Measurements from ENCODE around the gene PID1.

PID1 gene

DNA sequence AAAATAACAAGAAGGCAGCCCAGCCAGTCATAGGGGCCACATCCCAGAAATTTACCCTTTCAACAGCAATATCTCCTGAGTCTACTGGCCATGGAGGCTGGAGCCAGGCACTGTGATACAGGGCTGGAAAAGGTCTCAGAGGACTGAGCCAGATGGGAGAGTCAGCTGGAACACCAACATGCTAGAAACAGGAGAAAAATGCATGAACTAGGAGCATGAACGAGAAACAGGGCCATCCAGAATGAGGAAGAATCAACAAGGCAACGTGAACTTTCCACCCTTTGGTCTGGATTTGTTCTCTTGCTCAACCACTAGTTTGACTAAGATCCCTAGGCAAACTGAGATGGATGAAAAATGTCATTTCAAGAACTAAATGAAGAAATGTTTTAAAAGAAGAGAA lies 13.1 kb downstream of the PID1 start:
- no peak for DNase-seq

DNA sequence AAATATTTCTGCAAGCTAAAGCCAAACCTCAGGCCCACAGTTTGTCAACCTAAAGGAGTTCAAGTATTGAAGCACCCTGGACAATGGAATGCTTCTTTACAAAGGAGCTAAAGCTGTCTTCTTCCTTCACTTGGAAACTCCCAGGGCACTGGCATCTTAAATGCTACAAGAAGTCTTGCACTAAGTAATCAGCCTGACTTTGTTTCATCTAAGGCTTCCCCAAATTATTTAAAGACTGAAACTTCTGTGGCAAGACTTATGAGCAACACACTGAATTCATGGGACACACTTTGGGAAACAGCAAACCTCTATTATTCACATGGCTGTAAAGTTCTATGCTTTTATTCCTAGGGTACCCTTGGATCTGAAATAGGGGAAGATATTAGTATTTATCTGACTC lies 14.7 kb downstream of the PID1 start:
- no peak for DNase-seq

DNA sequence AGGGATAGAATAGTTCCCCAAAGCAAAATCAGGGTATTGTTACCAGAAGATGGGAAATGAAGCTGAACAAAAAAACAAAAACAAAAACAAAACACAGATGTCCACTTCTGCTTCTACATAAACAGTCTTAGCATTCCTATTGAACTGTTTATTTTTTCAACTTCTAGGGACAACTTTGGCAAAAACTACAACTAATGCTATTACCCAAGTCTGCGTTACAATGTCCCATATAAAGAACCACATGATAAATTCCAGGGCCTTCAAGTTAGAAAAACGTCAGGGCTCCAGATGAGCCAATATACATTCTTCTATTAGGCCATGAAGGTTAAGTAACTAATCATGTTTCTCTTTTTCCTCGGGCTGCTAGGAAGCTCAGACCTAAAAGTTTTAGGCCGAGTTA lies 16.9 kb downstream of the PID1 start:
- DNase-seq: no peak

DNA sequence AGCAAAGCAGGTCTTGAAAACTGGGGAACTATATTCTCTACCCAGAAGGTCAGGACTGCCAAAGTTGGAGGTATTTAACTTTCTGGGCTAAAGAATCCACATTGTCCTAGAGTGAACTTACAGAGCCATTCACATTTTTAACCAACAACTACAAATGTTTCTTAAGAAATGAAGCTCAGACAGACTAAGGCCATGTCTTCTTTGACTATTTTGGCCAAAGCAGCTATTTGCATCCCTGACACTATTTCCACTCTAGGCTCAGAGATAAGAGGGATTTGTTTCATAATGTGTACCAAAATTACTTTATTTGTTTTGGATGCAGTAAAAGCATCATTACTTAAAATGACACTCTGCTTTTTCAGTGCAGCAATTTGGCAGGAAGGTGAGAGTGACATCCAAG lies 18.1 kb downstream of the PID1 start:
- DNase-seq: no peak

DNA sequence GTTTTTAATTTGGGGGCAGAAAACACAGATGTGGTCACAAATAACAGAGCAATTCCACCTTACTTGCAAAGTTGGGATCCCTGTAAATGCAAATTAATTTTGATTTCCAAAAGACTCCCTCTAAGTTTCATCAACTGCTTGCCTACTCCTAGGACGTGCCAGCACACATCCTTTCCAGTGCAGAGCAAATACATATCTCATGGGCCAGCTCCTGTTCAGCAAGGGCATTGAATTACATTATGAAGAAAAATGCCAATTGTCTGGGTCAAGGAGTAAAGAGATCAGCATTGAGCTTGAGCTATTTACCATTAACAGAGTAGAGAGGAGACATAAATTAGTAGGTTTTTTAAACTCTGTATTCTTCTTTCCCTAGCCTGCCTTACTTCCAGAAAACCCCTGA lies 18.8 kb downstream of the PID1 start:
- DNase-seq: no peak

DNA sequence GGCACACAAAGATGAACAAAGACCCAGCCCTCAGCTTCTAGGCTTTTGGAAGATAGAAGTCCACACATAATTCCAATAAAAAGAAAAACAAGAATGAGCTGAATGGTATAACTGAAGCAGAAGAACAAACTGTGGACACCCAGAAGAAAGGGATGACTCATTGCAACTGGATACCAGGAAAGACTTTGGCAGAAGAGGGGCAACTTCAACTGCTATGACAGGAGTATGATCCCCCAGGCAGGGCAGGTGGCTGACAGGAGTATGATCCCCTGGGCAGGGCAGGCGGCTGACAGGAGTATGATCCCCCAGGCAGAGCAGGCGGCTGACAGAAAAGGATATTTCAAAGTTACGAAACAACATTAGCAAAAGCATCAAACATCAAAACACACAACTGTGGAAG lies 21.6 kb downstream of the PID1 start:
- DNase-seq: no peak

DNA sequence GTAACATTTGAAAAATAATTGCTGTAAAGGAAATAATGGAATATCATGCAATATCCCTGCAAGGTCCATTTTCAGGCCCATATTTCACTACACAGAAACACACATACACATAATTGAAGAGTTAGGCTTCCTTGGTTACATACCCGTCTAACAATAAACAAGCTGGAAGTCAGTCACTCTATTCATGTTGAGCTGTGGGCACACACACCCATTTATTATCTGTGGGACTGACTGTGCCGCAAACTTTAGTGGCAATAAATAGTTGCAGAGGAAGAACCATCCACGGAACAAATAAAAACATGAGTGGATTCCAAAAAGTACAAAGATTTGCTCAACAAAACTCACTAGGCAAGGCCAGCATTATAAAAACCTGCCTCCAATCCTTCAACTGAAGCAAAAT lies 24.8 kb downstream of the PID1 start:
- no peak for DNase-seq

DNA sequence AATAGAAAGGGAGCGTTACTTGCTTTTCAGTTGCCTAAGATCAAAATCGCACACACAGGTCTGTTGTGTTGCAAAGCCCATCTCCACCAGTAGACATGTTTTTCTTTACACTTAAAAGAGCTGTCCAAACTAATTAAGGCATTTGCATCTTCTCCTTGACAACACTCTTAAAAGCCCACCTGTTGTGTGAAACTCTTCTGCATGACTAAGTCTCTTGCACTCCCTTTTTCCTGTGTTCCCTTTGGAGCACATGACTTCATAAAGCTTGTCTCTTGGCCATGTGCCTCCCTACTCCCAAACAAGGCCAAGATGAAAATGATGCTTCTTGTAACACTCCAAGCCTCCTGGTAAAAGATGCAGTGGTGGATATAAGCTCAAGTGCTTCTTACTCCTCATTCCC lies 26.1 kb downstream of the PID1 start:
- no peak for DNase-seq

DNA sequence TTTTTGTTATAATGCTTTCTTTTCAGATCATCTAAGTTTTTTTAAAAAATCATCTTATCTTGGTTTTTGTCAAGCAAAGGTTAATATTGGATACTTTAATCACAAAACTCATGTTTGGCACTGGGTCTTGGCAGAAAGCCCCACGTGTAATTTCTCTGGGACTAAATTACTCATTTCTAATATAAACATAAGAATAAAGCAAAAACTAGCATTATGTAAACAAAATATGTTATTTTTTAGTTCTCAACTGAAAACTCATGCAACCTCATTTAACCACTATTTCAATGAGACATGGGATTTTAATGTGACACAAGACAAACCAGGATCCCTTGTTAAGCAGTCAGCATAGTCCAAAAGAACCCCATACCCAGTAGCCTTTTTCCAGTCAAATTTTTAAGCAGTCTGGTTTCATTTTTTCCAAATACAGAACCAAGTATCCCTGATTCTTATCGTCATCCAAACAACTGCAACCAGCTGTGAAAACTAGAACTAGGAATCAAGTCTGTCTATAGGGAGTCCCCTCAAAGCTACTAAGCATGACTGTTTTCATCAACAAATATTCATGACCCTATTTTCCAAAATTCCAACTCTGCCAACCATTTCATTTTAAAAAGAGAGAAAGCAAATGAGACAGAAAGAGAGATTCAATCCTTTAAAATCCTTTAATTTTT lies 27.1 kb downstream of the PID1 start:
- DNase-seq: no peak

DNA sequence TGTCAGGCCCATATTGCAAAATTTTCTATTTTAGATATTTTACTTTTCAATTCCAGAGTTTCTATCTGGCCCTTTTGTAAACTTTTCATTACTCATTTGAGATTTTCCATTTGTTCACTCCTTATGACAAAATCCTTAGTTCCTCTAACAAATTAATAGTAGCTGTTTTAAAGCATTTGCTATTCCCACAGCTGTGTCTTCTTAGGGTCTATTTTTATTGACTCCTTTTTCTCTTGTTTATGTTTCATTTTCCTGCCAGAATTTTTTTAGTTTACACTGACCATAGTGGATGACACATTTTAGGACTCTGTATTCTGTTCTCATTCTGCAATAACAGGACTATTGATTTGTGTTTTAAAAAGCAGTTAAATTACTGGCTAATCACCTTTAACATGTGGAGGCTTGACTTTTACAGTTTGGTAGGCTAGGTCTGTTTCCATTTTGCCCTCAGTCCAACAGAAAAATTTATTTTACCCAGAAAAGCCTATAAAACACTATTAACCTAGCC lies 30.0 kb downstream of the PID1 start:
- DNase-seq: no peak

DNA sequence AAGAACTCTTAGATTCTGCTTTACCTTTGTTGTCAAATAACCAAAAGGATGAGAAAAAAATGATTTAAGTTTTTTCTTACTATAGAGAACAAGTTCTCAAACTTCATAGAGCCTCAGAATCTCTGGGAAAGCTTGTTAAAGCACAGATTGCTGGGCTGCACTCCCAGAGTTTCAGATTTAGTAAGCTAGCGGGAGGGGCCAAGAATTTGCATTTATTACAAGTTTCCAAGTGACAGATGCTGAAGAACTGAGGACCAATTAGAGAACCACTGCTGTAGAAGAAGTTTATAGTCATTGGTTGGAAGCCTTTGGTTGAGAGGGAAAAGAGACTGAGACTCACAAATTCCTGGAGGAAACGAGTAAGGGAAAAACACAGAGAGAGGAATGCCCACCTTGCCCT lies 32.1 kb downstream of the PID1 start:
- no peak for DNase-seq

DNA sequence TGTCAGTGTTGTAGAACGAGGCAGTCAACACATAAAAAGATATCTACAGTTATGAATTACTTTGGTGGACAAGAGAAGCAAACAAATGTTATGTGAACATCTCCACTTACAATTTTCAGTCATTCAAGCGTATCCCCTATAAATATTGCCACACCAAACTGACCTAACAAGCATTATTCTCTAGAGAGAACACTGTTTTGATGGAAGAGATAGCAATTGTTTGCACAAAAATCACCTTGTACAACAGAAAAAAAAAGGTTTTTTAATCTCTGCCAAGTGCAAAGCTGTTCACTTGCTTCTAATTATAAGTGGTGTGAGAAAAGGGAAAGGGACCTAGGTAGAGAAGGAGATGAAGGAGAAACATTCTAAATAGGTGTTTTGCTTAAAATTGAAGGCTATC lies 33.8 kb downstream of the PID1 start:
- DNase-seq: no peak

DNA sequence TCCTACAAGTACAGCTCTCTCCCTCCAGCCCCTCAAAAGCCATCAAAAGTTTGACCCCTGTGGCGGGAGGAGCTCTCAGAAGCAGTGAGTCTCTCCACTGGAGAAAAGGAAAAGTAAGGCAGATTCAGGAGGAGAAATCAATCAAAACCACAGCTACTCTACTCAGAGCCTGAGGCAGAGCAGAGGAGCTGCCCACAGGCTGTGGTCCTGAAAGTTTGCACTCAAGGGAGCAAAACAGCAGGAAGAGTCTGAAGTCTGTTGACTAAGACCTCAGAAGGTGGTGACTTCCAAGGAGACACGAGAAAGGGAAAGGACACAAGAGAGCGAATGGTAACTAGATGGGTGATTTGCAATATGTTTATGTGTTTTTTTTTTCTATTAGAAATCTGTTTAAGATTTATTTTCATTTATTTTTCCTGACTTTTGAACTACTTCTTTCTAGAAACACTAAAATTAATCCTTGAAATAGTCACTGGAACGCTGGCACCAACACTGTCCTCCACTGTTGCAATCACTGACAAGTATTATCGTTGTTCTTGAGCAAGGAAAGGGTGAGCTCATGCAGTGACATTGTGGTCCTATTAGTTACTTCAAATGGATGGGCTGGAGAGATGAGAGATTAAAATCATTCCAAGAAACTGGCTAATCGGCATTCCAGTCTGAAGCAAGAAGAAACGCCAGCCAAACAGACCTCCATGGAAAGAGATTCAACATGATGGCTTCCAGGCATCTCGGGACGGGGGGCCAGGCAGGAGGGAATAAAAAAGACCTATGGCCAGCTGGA lies 35.8 kb downstream of the PID1 start:
- DNase-seq: no peak

DNA sequence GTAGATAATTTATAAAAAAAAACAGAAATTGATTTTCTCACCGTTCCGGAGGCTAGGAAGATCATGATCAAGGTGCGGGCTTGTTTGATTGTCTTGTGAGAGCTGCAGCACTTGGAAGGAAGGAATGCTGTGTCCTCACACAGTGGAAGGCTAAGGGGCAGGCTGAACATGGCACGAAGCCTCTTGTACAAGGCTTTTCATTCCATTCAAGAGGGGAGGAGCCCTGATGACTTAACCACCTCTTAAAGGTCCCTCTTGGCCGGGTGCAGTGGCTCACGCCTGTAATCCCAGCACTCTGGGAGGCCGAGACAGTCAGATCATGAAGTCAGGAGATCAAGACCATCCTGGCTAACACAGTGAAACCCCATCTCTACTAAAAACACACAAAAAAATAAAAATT lies 39.2 kb downstream of the PID1 start:
- no peak for DNase-seq

DNA sequence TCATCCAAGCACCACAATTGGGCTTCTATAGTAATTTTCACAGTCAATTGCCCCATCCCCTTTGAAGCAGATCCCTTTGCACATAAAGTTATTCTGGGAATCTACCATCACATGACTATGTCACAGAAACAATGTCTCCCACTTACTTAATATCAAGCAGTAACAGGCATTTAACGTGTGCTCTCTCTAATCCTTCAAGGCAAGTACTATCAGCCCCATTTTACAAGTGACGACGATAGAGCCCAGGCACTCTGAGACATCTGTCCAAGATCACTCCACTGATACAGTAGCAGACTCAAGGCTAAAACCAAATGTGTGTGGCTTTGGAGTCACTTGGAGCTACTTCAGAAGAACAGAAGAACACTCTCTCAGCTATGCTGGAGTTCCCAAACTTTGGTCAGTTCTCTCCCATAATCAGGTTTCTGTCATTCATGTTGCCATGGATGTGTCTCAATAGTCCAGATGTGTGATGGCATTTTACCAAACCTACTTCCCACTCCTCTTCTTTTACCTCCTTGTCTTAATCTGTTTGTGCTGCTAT lies 39.7 kb downstream of the PID1 start:
- no peak for DNase-seq

DNA sequence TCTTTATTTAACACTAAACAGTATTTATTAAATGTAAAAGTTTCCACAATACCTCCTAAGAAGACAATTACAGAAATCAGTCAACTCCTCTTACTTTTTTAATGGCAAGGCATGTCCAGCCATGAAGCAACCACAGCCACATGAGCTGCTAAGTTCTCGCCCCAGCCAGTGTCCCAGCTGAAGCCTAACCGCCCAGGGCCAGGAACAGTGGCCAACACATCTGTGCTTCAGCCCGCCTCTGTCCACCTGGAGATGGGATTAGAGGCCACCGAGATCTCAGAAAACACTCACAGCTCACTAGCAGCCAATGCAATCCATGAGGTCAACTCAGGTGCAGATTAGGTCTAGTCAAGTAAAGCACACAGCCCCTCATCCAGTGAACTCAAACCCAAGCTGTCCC lies 40.2 kb downstream of the PID1 start:
- DNase-seq: no peak

DNA sequence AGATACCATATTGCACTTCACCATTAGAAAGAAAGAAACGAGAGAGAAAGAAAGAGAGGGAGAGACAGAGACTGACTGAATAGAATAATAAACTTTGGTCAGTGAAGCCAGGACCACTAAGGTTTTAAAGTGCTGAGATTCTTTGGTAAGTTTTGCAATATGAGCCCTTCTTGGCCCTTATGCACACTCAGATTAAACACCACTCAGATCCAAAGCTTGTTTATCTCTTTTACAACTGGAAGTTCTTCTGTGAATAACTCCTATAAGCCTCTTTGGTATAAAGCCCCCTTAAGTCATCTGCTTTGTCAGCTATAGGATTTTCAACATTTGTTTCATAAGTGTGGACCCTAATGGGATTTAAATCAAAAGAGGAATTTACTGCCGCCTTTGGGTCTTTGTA lies 40.8 kb downstream of the PID1 start:
- DNase-seq: no peak

DNA sequence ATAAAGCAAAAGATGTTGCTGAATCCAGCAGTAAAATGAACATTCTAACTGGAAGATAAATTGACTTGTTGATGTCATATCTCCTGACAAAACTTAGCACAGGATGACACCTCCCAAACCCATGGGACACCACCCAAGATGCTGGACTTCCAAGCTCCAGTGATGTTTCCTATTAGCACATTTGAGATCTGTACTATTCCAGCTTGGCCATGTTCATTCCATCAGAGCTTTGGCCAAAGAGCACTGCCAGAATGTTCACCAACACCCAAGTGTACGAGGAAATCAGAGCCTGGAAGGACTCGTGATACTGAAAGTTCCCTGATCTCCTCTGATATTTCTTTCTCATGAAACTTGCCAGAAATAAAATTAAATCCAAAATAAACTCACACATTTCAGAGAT lies 44.7 kb downstream of the PID1 start:
- DNase-seq: no peak

DNA sequence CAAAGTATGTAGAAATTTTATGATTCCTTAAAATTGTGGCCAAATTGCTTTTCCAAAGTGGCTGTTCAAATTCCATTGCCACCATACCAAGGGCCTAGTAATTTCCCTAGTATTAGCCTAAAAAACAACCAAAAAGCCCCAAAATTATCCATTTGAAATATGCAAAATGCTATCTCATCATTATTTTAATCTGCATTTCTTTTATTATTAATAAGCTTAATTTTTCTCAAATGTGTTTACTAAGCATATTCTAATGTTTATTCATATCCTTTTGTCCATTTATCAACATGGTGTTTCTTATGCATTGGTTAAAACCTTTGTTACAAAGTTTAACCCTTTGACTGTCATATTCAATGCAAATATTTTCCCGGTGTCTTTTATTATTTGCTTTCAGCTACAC lies 48.0 kb downstream of the PID1 start:
- DNase-seq: no peak

DNA sequence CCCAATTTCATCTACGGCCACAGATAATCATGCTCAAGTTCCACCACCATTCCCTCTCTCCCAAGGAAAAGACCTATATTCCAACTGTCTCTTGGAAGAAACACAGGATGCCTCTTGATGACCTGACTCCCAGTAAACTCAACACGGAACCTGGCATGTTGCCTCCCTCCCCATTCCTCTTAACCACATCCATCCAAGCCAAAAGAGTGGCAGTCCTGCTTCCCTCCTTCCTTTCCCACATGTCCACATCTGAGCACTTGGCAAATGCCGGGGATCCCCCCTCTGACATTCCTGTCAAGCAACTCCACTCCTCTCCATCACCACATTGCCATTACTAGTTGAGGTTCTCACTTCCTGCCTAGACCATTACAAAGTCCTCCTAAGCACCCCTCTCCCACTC lies 49.4 kb downstream of the PID1 start:
- DNase-seq: no peak

DNA sequence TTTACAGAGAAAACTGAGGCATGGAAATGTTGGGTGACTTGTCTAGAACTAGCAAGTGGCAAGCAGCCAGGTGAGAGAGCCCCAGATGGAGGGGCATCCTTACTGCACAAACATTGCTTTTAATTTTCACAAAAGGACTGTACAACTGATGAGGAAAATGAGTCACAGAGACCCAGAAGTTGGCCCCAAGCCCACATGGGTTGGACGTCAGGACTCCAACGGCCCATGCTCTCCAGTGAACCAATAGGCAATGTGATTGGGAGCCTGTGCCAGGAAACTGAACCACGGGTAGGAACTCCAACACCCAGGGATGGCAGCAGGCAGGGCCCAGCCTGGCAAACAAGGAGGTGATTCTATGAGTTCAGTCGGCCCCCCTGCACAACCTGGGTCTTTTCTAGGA lies 50.8 kb downstream of the PID1 start:
- DNase-seq: no peak

DNA sequence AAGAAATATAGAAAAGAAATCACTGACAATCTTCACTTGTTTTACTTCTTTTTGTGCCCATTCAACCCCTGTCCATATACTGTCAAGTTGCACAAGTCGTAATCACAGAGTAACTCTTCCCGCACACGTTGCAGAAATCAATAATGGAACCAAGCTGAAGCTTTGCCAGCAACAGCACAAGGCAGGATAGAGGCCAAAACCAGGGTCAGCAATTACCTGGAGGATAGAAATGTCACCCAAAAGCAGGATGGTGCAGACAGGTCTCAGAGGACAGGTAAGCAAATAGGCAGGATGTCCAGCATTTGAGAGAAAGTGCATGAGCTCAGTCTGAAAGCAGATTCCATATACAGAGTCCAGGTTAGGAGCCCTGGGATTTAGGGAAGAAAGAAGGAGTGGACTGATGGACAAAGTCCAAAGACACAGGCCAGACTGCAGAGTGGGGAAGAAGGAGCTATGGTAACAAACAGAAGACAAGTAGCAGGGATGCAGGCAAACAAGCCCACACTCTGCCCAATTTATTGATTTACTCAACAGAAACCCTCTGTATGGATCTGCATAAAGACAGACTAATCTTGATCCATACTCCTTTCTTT lies 52.7 kb downstream of the PID1 start:
- no peak for DNase-seq

DNA sequence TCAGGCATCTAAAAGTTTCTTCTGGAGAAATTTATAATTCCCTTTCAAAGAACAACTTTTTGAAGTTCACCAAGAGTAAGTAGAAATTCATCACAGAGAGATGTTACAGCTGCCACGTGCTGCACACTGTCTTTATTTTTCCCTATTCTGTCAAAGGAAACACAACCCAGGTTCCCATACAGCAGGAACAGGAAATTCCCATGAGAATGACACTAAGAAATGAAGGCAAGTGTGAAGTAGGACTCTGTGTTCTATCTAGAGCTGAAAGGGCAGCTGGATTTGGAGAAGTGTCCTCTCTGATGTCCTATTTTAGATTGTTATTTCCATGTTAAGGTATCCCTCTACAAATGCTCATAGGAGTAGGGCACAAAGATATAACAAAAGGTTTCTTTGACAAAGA lies 58.8 kb downstream of the PID1 start:
- no peak for DNase-seq

DNA sequence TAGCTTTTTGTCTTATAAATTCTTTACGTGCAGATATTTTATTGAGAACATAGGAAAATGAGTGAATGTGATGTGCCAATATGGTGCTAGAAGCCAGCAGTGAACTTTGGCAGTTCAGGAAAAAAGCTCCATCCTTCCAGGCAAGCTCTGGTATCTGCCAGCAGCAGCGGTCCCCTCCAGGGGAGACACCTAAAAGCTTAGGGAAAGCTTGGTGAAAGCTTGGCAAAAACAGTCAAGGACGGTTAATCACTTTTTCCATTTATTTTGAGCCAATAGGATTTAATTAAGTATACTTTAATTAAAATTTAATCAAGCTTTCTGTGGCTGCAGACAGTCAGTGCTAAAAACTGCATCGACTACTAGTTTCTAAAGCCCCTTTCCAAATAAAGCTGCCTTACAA lies 60.4 kb downstream of the PID1 start:
- DNase-seq: no peak

All from activated CD4-positive, alpha-beta T cell treated with anti-CD3 and anti-CD28 coated beads, Interleukin-2, Interleukin-6, amounts not matched to agents 100 ng/mL and 50 ng/mL, durations not matched to agents 16 hours and 8 hours (primary cell).